Fibroblast of pulmonary artery (primary cell): Measurements from ENCODE around the gene RELL1.

Experiments
- DNase-seq: peaks from one replicate; pipeline ENCODE4 v3.0.0-alpha.2; 2010; ENCODE audit warnings: low read depth
- H3K4me3 ChIP-seq: replicated peaks from 2 replicates; pipeline ENCODE4 v1.5.1; 2011; ENCODE audit warnings: low read depth, mild to moderate bottlenecking, control low read depth, low read length, moderate library complexity
- TF ChIP-seq, protein P1 (sequence below): IDR thresholded peaks from 2 replicates; pipeline ENCODE4 v1.5.1; 2011; ENCODE audit warnings: mild to moderate bottlenecking, control low read depth, low read length, inconsistent platforms; ENCODE audit errors: missing control alignments

The RELL1 gene

DNA sequence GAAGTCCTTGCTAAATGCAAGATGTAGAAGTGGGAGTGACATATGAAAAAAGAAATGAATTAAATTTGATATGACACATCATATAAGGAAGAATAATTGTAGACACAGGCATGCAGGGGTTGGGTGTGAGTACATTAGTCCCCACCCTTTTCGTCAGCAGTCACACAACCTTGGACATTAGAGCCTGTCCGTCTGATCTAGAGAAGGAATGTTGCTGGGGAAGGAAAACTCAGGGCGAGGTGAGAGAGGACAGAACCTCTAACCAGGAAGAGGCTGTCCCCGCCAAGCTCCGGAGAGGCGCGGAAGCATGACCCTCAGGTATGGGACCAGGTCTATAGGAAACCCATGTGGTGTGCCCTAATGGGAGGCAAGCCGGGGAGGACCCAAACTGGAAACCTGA, 102.1 kb downstream of the RELL1 start:
- DNase-seq = no peak
- TF ChIP-seq, protein P1, sequence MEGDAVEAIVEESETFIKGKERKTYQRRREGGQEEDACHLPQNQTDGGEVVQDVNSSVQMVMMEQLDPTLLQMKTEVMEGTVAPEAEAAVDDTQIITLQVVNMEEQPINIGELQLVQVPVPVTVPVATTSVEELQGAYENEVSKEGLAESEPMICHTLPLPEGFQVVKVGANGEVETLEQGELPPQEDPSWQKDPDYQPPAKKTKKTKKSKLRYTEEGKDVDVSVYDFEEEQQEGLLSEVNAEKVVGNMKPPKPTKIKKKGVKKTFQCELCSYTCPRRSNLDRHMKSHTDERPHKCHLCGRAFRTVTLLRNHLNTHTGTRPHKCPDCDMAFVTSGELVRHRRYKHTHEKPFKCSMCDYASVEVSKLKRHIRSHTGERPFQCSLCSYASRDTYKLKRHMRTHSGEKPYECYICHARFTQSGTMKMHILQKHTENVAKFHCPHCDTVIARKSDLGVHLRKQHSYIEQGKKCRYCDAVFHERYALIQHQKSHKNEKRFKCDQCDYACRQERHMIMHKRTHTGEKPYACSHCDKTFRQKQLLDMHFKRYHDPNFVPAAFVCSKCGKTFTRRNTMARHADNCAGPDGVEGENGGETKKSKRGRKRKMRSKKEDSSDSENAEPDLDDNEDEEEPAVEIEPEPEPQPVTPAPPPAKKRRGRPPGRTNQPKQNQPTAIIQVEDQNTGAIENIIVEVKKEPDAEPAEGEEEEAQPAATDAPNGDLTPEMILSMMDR = no peak
- no peak overlapping the region for H3K4me3 ChIP-seq

- TF ChIP-seq, protein P1 = no peak
- no peak overlapping the region for H3K4me3 ChIP-seq
- no peak for DNase-seq
Observed at GRCh38 chr4:37573566-37573965, 112.6 kb downstream of the RELL1 start.

GRCh38 chr4:37568489-37568888, 117.7 kb downstream of the RELL1 start:
- no peak overlapping the region for H3K4me3 ChIP-seq
- DNase-seq = no peak
- TF ChIP-seq, protein P1 = no peak

DNA sequence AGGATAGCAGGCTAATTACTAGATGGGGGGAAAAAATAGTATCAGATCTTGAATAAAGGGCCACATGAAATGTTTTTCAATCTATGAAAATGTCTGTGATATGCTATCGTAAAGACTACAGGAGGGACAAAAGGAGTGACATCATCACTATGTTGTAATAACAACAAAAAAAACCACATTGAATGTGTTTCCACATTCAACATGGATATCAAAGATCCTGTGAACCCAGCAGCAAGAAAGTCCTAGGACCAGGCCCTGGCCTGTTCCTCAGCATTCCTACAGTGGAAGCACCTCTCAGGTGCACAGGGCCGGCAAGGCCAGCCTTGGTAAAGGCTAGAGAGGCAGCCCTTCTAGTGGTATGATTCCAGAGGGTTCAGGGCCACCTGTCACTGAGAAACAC, 118.3 kb downstream of the RELL1 start:
- TF ChIP-seq, protein P1 = no peak
- no peak overlapping the region for H3K4me3 ChIP-seq
- DNase-seq = peak; percentile 62

- TF ChIP-seq, protein P1 = no peak
- no peak overlapping the region for H3K4me3 ChIP-seq
- DNase-seq = peak; percentile 33
Observed at GRCh38 chr4:37562592-37562991, 123.6 kb downstream of the RELL1 start.

- TF ChIP-seq, protein P1 = no peak
- H3K4me3 ChIP-seq = no peak overlapping the region
- peak; percentile 73 for DNase-seq
Observed at GRCh38 chr4:37561803-37562207, 124.4 kb downstream of the RELL1 start.

DNA sequence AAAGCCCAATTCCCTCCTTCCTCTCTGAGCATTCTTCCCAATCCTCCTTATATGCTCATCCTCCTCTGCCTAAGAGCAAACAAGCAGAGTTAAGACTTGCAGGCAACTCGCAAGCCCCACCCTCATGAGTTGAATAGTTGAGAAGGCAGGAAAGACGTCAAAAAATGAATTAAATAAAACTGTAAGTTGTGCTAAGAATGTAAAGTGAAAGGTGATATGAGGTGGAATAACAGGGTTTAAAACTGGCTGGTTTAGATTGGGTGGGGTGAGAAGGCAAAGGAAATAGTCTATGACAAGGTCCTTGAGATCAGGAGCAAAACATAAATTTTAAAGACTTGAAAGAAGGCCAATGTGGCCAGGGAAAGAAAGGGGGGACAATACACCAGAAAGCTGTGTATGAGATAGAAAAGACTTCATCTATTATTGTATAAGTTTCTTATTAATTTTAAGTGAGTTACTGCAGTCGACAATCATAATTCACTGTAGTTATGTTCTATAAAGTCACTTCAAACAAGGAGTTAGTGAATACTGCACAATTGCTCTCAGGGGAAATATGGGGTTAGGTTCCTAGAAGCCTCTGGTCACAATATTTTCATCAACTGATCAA, 124.9 kb downstream of the RELL1 start:
- H3K4me3 ChIP-seq = no peak overlapping the region
- DNase-seq = no peak
- TF ChIP-seq, protein P1 = no peak
